ENCODE results near the gene DIO3. TPM values are rescaled to one million over a fixed set of nuclear protein-coding genes. Genes with fewer than 3 reads are reported as not detected.

DIO3 gene
- total RNA-seq, 1 donor from 2014 or later, result 0.13 TPM

DNA sequence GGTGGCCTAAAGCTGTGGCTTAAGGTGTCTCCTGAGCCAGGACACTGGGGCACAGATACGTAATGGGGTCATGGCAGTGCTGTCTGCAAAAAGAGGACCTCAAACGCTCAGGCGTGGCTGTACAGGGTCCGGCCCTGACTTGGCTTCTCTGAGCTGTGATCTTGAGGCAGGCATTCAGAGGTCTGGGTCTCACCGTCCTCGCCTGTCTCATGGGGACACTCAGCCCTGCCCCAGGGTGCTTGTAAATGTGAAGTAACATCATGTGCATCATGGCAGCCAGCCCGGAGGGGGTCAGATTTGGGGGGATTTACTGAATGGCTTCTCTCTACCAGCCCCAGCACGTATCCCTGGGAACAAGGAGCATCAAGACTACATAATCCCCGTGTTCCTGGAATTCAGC, 28.8 kb downstream of the DIO3 start:
- Histone ChIP-seq H3K36me3 (ENCODE audit: control insufficient read depth, insufficient read depth, low read length) (no peaks in the 10 kb centered on the region), H3K27me3 (ENCODE audit: control insufficient read depth, insufficient read depth, low read length) (peaks cover 15% of the 10 kb centered on the region), H3K4me3 (ENCODE audit: low read depth, low read length) (no peak overlapping the region)
- no peak for DNase-seq (ENCODE audit: low read depth)
- TF ChIP-seq, protein P1, sequence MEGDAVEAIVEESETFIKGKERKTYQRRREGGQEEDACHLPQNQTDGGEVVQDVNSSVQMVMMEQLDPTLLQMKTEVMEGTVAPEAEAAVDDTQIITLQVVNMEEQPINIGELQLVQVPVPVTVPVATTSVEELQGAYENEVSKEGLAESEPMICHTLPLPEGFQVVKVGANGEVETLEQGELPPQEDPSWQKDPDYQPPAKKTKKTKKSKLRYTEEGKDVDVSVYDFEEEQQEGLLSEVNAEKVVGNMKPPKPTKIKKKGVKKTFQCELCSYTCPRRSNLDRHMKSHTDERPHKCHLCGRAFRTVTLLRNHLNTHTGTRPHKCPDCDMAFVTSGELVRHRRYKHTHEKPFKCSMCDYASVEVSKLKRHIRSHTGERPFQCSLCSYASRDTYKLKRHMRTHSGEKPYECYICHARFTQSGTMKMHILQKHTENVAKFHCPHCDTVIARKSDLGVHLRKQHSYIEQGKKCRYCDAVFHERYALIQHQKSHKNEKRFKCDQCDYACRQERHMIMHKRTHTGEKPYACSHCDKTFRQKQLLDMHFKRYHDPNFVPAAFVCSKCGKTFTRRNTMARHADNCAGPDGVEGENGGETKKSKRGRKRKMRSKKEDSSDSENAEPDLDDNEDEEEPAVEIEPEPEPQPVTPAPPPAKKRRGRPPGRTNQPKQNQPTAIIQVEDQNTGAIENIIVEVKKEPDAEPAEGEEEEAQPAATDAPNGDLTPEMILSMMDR (IDR thresholded peaks at IDR 0.05; ENCODE audit: insufficient read depth, low read length, poor library complexity, severe bottlenecking), result no peak

GRCh38 chr14:101590616-101591015, 29.3 kb downstream of the DIO3 start:
- H3K27me3 ChIP-seq (ENCODE audit: control insufficient read depth, insufficient read depth, low read length), result peaks cover 15% of the 10 kb centered on the region
- no peak for DNase-seq (ENCODE audit: low read depth)
- no peak overlapping the region for H3K4me3 ChIP-seq (ENCODE audit: low read depth, low read length)
- TF ChIP-seq, protein P1 (IDR thresholded peaks at IDR 0.05; ENCODE audit: insufficient read depth, low read length, poor library complexity, severe bottlenecking), result no peak
- no peaks in the 10 kb centered on the region for H3K36me3 ChIP-seq (ENCODE audit: control insufficient read depth, insufficient read depth, low read length)

GRCh38 chr14:101591121-101591520, 29.8 kb downstream of the DIO3 start:
- Histone ChIP-seq H3K27me3 (ENCODE audit: control insufficient read depth, insufficient read depth, low read length) (peaks cover 15% of the 10 kb centered on the region), H3K36me3 (ENCODE audit: control insufficient read depth, insufficient read depth, low read length) (no peaks in the 10 kb centered on the region), H3K4me3 (ENCODE audit: low read depth, low read length) (no peak overlapping the region)
- no peak for DNase-seq (ENCODE audit: low read depth)
- TF ChIP-seq, protein P1 (IDR thresholded peaks at IDR 0.05; ENCODE audit: insufficient read depth, low read length, poor library complexity, severe bottlenecking), result no peak

DNA sequence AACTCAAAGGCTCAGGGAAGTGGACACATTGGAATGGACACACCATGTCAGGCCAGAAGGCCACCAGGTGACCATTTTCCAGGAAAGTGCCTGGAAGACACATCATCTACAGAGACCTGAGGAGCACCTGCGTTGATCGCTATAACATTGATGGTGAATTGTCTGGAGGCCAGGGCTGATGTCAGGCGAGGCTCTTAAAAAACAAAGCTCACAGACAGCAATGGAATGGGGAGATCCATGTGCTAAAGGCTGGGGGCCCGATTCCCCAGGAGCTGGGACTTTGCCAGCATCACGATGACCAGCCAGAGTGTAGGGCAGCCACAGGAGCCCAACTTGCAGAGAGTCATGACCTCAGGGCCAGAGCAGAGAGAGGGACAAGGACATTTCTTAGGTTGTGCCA, 30.3 kb downstream of the DIO3 start:
- peaks cover 15% of the 10 kb centered on the region for H3K27me3 ChIP-seq (ENCODE audit: control insufficient read depth, insufficient read depth, low read length)
- H3K4me3 ChIP-seq (ENCODE audit: low read depth, low read length), result no peak overlapping the region
- TF ChIP-seq, protein P1 (IDR thresholded peaks at IDR 0.05; ENCODE audit: insufficient read depth, low read length, poor library complexity, severe bottlenecking), result no peak
- no peaks in the 10 kb centered on the region for H3K36me3 ChIP-seq (ENCODE audit: control insufficient read depth, insufficient read depth, low read length)
- DNase-seq (ENCODE audit: low read depth), result no peak

DNA sequence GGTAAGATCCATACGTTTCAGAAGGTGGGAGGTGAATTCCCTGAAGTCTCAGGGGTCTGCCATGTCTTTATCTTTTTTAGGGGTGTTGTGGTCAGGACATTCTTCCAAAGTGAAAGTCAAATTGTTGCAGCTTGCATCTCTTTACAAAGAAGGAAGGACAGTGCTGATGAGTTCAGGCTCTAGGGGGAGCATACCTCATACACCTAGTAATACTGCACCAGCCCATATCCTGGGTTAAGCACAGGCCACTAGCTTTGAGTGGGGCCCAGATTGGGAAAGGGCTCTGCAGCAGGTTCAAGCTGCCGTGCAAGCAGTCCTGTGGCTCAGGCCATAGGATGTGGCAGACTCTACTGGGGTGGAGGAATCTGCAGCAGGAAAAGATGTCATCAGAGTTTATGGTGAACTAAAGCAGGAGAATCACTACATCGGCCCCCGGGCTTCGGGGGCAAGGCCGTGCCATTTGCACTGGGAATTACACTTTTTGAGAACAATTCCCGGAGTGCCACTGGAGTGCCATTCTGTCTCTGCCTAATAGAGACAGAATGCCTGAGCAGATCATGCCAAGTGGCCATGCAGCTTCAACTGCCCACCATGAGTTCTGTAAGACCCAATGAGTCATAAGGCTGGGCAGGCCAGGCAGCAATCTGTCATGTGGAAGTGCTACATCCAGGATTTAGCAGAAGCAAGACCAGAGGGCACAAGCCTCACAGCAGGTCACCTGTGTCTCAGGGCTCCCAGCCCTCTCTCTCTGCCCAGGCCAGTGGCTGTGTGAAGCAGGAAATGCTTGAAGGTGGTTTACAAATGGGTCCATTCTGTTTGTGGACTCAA, 32.3 kb downstream of the DIO3 start:
- no peak for DNase-seq (ENCODE audit: low read depth)
- TF ChIP-seq, protein P1 (IDR thresholded peaks at IDR 0.05; ENCODE audit: insufficient read depth, low read length, poor library complexity, severe bottlenecking), result no peak
- H3K36me3 ChIP-seq (ENCODE audit: control insufficient read depth, insufficient read depth, low read length), result no peaks in the 10 kb centered on the region
- H3K27me3 ChIP-seq (ENCODE audit: control insufficient read depth, insufficient read depth, low read length), result peaks cover 2% of the 10 kb centered on the region
- H3K4me3 ChIP-seq (ENCODE audit: low read depth, low read length), result no peak overlapping the region
